ENCODE results near the gene MYO6.

The MYO6 gene

DNA sequence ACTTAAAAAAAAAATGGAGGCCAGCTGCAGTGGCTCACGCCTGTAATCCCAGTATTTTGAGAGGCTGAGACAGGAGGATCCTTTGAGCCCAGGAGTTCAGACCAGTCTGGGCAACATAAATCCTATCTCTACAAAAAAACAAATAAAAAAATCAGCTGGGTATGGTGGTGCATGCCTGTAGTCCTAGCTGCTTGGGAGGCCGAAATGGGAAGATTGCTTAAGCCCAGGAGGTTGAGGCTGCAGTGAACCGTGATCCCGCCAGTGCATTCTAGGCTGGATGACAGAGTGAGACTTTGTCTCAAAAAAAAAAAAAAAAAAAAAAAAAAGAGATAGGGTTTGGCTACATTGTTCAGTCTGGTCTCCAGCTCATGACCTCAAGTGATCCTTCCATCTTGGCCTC lies 29.7 kb downstream of the MYO6 start:
- no peaks in the 10 kb centered on the region for H3K36me3 ChIP-seq (ENCODE audit: insufficient read depth, low read length)
- H3K9me3 ChIP-seq (ENCODE audit: low read depth, low read length), result no peaks in the 10 kb centered on the region
- H3K9ac ChIP-seq (ENCODE audit: insufficient read length), result no peak overlapping the region
- DNase-seq (ENCODE audit: low read depth, low spot score), result no peak
- no peak overlapping the region for H3K27ac ChIP-seq
- TF ChIP-seq EZH2 (IDR thresholded peaks at IDR 0.05), result no peak
- TF ChIP-seq FOXP2 (optimal IDR thresholded peaks at IDR 0.05; ENCODE audit: control extremely low read depth, extremely low read length, insufficient read depth), result no peak
- no peak for TF ChIP-seq POLR2AphosphoS5 (IDR thresholded peaks at IDR 0.05; ENCODE audit: borderline replicate concordance, low read depth, low read length)
- H3K4me3 ChIP-seq, result no peak overlapping the region

DNA sequence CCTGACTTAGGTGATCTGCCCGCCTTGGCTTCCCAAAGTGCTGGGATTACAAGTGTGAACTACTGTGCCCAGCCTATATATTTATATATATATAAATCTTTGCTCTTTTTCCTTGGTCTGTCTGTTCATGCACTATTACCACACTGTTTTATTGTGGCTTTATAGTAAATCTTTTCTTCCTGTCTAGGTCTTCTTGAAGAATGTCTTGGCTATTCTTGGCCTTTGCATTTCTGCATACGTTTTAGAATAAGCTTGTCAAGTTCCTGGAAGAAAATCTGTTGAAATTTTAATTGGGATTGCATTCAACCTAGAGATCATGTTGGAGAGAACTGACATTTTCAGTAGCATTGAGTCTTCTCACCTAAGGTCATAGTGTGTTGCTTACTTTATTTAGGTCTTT lies 37.1 kb downstream of the MYO6 start:
- H3K27ac ChIP-seq, result no peak overlapping the region

DNA sequence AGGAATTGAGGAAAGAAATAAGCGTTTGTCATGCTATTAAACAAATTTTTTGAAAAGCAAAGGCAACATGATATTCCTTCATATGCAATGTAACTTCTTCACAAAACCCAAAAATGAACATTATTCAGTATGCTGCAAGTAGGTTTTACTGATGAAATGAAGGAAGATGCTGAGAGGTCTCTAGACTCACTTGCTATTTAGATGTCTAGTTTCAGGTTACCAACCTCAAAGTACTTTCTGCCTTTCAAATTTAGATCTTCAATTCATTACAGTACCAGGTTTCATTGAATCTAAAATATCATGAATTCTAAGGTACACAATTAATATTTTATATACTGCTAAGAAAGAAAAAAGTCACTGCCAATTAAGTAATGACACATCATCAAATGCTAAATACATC lies 39.9 kb downstream of the MYO6 start:
- Histone ChIP-seq H3K9me3 (ENCODE audit: low read depth, low read length) (no peaks in the 10 kb centered on the region), H3K9ac (ENCODE audit: insufficient read length) (no peak overlapping the region), H3K27ac (no peak overlapping the region), H3K36me3 (ENCODE audit: insufficient read depth, low read length) (no peaks in the 10 kb centered on the region), H3K4me3 (no peak overlapping the region)
- TF ChIP-seq EZH2 (IDR thresholded peaks at IDR 0.05) (no peak), FOXP2 (optimal IDR thresholded peaks at IDR 0.05; ENCODE audit: control extremely low read depth, extremely low read length, insufficient read depth) (no peak), POLR2AphosphoS5 (IDR thresholded peaks at IDR 0.05; ENCODE audit: borderline replicate concordance, low read depth, low read length) (no peak)
- no peak for DNase-seq (ENCODE audit: low read depth, low spot score)

More for the DNA sequence above, 37.1 kb downstream of the MYO6 start:
- no peak overlapping the region for H3K4me3 ChIP-seq
- no peaks in the 10 kb centered on the region for H3K9me3 ChIP-seq (ENCODE audit: low read depth, low read length)
- DNase-seq (ENCODE audit: low read depth, low spot score), result no peak
- H3K9ac ChIP-seq (ENCODE audit: insufficient read length), result no peak overlapping the region
- no peak for TF ChIP-seq POLR2AphosphoS5 (IDR thresholded peaks at IDR 0.05; ENCODE audit: borderline replicate concordance, low read depth, low read length)
- TF ChIP-seq EZH2 (IDR thresholded peaks at IDR 0.05), result no peak
- TF ChIP-seq FOXP2 (optimal IDR thresholded peaks at IDR 0.05; ENCODE audit: control extremely low read depth, extremely low read length, insufficient read depth), result no peak
- H3K36me3 ChIP-seq (ENCODE audit: insufficient read depth, low read length), result no peaks in the 10 kb centered on the region

DNA sequence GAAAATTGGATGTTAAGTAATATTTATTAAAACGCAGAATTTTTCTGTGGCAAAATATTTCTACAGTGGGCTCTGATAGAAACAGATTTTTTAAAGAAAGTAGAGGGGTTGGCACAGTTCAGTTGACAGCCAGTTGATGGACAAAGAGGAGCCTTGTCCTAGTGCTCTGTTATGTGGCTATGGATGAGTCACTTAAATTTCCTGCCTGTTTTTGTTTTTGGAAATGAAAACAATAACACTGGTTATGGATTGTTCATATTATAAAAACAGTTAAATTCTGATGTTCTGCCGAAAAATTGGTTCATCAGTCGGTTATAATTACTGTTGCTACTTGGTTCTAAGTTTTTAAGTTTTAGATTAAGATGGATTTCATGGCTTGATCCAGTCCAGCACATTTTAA lies 42.8 kb downstream of the MYO6 start:
- Histone ChIP-seq H3K9ac (ENCODE audit: insufficient read length) (no peak overlapping the region), H3K9me3 (ENCODE audit: low read depth, low read length) (no peaks in the 10 kb centered on the region), H3K36me3 (ENCODE audit: insufficient read depth, low read length) (no peaks in the 10 kb centered on the region), H3K27ac (no peak overlapping the region), H3K4me3 (no peak overlapping the region)
- no peak for DNase-seq (ENCODE audit: low read depth, low spot score)
- TF ChIP-seq EZH2 (IDR thresholded peaks at IDR 0.05) (no peak), POLR2AphosphoS5 (IDR thresholded peaks at IDR 0.05; ENCODE audit: borderline replicate concordance, low read depth, low read length) (no peak), FOXP2 (optimal IDR thresholded peaks at IDR 0.05; ENCODE audit: control extremely low read depth, extremely low read length, insufficient read depth) (no peak)

DNA sequence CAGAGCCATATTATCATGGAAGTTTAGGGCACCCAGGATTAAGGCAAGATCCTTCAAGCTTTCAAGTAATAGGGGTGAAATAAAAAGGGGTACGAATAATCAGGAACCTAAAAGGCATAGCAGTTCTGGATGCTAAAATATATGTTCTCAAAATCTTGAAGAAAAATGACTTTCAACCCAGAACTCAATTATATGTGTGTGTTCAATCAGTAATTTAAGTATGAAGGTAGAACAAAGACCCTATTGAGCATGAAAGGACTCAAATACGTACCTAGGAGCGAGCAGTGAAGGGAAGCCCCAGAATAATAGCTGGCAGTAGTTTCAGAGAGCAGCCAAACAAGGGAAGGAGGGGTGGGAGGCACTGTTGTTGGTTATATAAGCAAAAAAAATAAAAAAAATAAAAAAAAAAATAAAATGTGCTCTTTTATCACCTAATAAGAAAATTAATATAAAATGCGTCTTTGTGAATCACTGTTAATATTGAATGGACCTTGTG lies 45.4 kb downstream of the MYO6 start:
- Histone ChIP-seq H3K4me3 (no peak overlapping the region), H3K36me3 (ENCODE audit: insufficient read depth, low read length) (no peaks in the 10 kb centered on the region), H3K9ac (ENCODE audit: insufficient read length) (peak overlapping the region; percentile 37), H3K27ac (no peak overlapping the region), H3K9me3 (ENCODE audit: low read depth, low read length) (no peaks in the 10 kb centered on the region)
- no peak for DNase-seq (ENCODE audit: low read depth, low spot score)
- TF ChIP-seq POLR2AphosphoS5 (IDR thresholded peaks at IDR 0.05; ENCODE audit: borderline replicate concordance, low read depth, low read length) (no peak), FOXP2 (optimal IDR thresholded peaks at IDR 0.05; ENCODE audit: control extremely low read depth, extremely low read length, insufficient read depth) (no peak), EZH2 (IDR thresholded peaks at IDR 0.05) (no peak)

DNA sequence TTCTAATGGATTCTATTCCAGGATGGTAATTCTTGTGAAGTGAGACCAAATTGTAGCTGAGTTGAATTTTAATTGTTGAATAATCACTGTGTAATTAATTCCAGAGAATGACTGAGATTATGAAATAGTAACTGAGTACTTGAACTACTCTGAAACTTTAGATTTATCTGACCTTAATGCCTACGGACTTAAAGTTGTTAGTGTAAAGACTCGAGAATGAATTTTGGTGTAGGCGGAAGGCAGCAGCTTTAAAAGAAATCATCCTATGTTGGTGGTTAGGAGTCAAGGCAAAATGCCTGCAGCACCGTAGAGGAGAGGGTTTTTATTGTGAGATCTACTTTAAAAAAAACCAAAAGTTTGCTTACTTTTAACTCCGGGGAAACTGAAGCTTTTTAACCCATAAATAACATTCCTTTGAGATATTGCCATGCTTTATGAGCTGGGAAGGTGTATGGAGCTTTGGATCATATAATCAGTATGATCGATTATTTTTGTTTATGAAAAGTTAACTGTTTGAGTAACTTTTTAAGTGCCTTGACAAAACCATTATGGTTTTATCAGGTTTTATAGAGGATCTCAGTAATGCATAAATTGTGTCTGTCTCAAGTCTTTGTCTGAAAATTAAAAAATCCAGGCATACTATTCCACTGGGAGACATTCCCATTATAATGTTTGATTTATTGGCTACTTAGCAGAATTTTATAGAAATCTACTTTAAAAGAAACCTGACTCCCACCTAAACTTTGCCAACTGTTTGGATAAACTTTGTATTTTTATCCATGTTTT lies 46.1 kb downstream of the MYO6 start:
- Histone ChIP-seq H3K9ac (ENCODE audit: insufficient read length) (peak overlapping the region; percentile 37), H3K36me3 (ENCODE audit: insufficient read depth, low read length) (no peaks in the 10 kb centered on the region), H3K27ac (peak overlapping the region; percentile 57; the same call in 1 of the 2 replicates), H3K4me3 (peak overlapping the region; percentile 62), H3K9me3 (ENCODE audit: low read depth, low read length) (no peaks in the 10 kb centered on the region)
- TF ChIP-seq EZH2 (IDR thresholded peaks at IDR 0.05), result no peak
- no peak for TF ChIP-seq FOXP2 (optimal IDR thresholded peaks at IDR 0.05; ENCODE audit: control extremely low read depth, extremely low read length, insufficient read depth)
- no peak for TF ChIP-seq POLR2AphosphoS5 (IDR thresholded peaks at IDR 0.05; ENCODE audit: borderline replicate concordance, low read depth, low read length)
- peak; percentile 65 for DNase-seq (ENCODE audit: low read depth, low spot score)

DNA sequence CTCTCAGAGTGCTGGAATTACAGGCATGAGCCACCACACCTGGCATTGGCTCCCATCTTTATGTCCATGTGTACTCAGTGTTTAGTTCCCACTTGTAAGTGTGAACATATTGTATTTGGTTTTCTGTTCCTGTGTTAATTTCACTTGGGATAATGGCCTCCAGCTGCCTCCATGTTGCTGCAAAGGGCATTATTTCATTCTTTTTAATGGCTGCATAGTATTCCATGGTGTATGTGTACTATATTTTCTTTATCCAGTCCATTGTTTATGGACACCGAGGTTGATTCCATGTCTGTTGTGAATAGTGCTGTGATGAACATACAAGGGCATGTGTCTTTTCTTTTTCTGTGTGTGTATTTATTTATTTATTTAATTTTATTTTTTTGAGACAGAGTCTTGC lies 47.7 kb downstream of the MYO6 start:
- Histone ChIP-seq H3K27ac (no peak overlapping the region), H3K9ac (ENCODE audit: insufficient read length) (no peak overlapping the region), H3K36me3 (ENCODE audit: insufficient read depth, low read length) (no peaks in the 10 kb centered on the region), H3K9me3 (ENCODE audit: low read depth, low read length) (no peaks in the 10 kb centered on the region), H3K4me3 (no peak overlapping the region)
- no peak for DNase-seq (ENCODE audit: low read depth, low spot score)
- TF ChIP-seq EZH2 (IDR thresholded peaks at IDR 0.05) (no peak), POLR2AphosphoS5 (IDR thresholded peaks at IDR 0.05; ENCODE audit: borderline replicate concordance, low read depth, low read length) (no peak), FOXP2 (optimal IDR thresholded peaks at IDR 0.05; ENCODE audit: control extremely low read depth, extremely low read length, insufficient read depth) (no peak)

DNA sequence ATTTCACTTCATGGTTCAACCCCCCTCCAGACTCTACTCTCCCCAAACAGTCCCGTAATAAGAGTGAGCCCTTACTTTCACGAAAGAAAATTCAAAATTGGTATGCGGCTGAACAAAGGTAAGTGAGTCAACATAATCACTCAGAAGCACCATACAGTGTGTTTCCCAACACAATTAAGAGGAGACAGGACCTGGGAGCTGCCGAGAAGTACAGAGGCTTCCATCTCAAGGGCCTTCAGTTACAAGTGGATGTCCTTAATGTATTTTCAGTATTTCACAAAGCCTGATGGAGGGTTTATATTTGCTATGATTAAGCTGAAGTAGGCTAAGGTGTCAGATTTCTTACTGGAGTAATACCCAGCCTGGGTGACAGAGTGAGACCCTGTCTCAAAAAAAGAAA lies 51.1 kb downstream of the MYO6 start:
- Histone ChIP-seq H3K36me3 (ENCODE audit: insufficient read depth, low read length) (no peaks in the 10 kb centered on the region), H3K4me3 (no peak overlapping the region), H3K9ac (ENCODE audit: insufficient read length) (no peak overlapping the region), H3K27ac (no peak overlapping the region), H3K9me3 (ENCODE audit: low read depth, low read length) (no peaks in the 10 kb centered on the region)
- TF ChIP-seq EZH2 (IDR thresholded peaks at IDR 0.05), result no peak
- DNase-seq (ENCODE audit: low read depth, low spot score), result no peak

All from SK-N-MC (cell line).